Brain microvascular endothelial cell (primary cell): ENCODE data around the gene SDK2.

Experiments
- DNase-seq: peaks from one replicate; pipeline ENCODE4 v3.0.0-alpha.2; 2020
- H3K27ac ChIP-seq: fragments of 250-450 bp; sonication (Bioruptor Pico); 2 replicates; pipeline ENCODE4 v1.5.1; 2020; ENCODE audit warnings: mild to moderate bottlenecking, moderate library complexity
- H3K27me3 ChIP-seq: fragments of 250-450 bp; sonication (Bioruptor Pico); replicated peaks from 2 replicates; pipeline ENCODE4 v1.5.1; 2020; ENCODE audit warnings: mild to moderate bottlenecking
- H3K36me3 ChIP-seq: fragments of 250-450 bp; sonication (Bioruptor Pico); replicated peaks from 2 replicates; pipeline ENCODE4 v1.5.1; 2020; ENCODE audit warnings: mild to moderate bottlenecking
- H3K4me3 ChIP-seq: 2 replicates; pipeline ENCODE4 v1.5.1; 2011; ENCODE audit warnings: low read depth, mild to moderate bottlenecking, control low read depth, low read length, moderate library complexity
- CTCF ChIP-seq: IDR thresholded peaks from 2 replicates; pipeline ENCODE4 v1.5.1; 2011; ENCODE audit warnings: low read depth, mild to moderate bottlenecking, moderate library complexity, low read length, control low read depth, inconsistent platforms; ENCODE audit errors: missing control alignments
- in situ Hi-C: cut with HindIII; loops from 2 replicates; pipeline ENCODE4 v1.10.0; 2017; ENCODE audit warnings: low sequenced_read_pairs, low pct_ligation_motif_present

Gene SDK2

GRCh38 chr17:73650617-73651200 is 6.5 kb upstream of the SDK2 start:
- DNase-seq: no peak
- H3K27ac ChIP-seq: no peak overlapping the region
- peaks cover 8% of the 10 kb centered on the region for H3K27me3 ChIP-seq
- TF ChIP-seq CTCF: no peak
- in situ Hi-C loops: no loop called here
- H3K4me3 ChIP-seq: no peak overlapping the region
- no peaks in the 10 kb centered on the region for H3K36me3 ChIP-seq

- H3K36me3 ChIP-seq: no peaks in the 10 kb centered on the region
- in situ Hi-C loops: no loop called here
- no peak overlapping the region for H3K4me3 ChIP-seq
- no peak for DNase-seq
- no peak overlapping the region for H3K27ac ChIP-seq
- peaks cover 14% of the 10 kb centered on the region for H3K27me3 ChIP-seq
- no peak for TF ChIP-seq CTCF
These were observed 5.9 kb upstream of the SDK2 start for GRCh38 chr17:73650140-73650539.

GRCh38 chr17:73648974-73649373 is 4.7 kb upstream of the SDK2 start:
- no peak overlapping the region for H3K4me3 ChIP-seq
- DNase-seq: no peak
- H3K36me3 ChIP-seq: no peaks in the 10 kb centered on the region
- H3K27me3 ChIP-seq: peaks cover 20% of the 10 kb centered on the region
- no peak overlapping the region for H3K27ac ChIP-seq
- TF ChIP-seq CTCF: no peak
- in situ Hi-C loops: no loop called here

GRCh38 chr17:73648543-73648820 is 4.2 kb upstream of the SDK2 start:
- Histone ChIP-seq H3K36me3 (no peaks in the 10 kb centered on the region), H3K27ac (no peak overlapping the region), H3K4me3 (no peak overlapping the region), H3K27me3 (peaks cover 23% of the 10 kb centered on the region)
- no peak for TF ChIP-seq CTCF
- in situ Hi-C loops: no loop called here
- no peak for DNase-seq

- Histone ChIP-seq H3K36me3 (no peaks in the 10 kb centered on the region), H3K27me3 (peaks cover 27% of the 10 kb centered on the region), H3K27ac (no peak overlapping the region), H3K4me3 (no peak overlapping the region)
- DNase-seq: no peak
- TF ChIP-seq CTCF: no peak
- in situ Hi-C loops: no loop called here
These were observed 3.7 kb upstream of the SDK2 start for GRCh38 chr17:73647772-73648542.

GRCh38 chr17:73647301-73647695 is 3.1 kb upstream of the SDK2 start:
- no peak for DNase-seq
- Histone ChIP-seq H3K36me3 (no peaks in the 10 kb centered on the region), H3K4me3 (no peak overlapping the region), H3K27ac (no peak overlapping the region), H3K27me3 (peaks cover 31% of the 10 kb centered on the region)
- in situ Hi-C loops: no loop called here
- no peak for TF ChIP-seq CTCF
